Measurements from ENCODE around the gene NOS1. TPM values are rescaled to one million over a fixed set of nuclear protein-coding genes. Genes with fewer than 3 reads are reported as not detected.

The NOS1 gene
- total and polyA plus RNA-seq, 2 experiments from 2014 or later: 0.63 to 3.0 TPM

DNA sequence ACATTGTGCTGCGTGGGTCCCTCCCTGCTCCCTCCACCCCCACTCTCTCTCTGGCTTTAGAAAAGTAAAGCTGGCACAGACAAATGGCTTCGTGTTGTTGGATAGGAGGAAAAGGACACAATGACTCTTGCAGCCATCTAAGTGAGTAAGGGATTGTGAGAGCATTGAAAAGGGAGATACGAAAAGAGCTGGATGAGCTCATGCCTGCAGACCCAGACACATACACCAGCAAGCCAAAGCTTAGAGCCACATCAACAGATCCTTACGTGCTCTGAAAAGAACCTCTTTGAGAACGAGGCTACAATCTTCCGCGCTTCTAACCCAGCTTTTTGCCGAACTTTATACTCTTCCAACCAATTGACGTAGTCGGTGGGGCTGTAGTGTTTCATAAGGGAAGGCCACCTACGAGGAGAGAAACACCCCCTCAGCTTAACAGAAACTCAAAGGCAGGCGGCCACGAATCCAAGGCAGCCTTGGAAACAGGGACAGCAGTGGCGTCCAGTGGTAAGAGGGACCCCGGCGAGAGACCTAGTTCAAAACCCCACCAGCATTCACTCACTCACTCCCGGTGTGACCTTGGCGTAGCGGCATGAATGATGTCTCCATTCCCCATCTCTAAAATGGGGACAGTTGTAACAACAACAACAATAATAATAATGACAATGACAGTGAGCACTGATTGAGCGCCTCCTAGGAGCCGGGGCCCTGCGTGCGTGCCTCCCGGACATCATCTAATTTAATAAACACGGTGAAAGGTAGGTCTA lies 172.3 kb downstream of the NOS1 start (continued):
- TF ChIP-seq, protein P1, sequence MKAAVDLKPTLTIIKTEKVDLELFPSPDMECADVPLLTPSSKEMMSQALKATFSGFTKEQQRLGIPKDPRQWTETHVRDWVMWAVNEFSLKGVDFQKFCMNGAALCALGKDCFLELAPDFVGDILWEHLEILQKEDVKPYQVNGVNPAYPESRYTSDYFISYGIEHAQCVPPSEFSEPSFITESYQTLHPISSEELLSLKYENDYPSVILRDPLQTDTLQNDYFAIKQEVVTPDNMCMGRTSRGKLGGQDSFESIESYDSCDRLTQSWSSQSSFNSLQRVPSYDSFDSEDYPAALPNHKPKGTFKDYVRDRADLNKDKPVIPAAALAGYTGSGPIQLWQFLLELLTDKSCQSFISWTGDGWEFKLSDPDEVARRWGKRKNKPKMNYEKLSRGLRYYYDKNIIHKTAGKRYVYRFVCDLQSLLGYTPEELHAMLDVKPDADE (IDR thresholded peaks at IDR 0.05): no peak
- TF ChIP-seq EZH2phosphoT487 (IDR thresholded peaks at IDR 0.05; ENCODE audit: unreplicated experiment) (no peak), CREB1 (CRISPR knock-in tag; IDR thresholded peaks at IDR 0.05; ENCODE audit: low read depth) (no peak), ZNF114 (CRISPR knock-in tag; IDR thresholded peaks at IDR 0.05) (no peak), POLR2AphosphoS5 (IDR thresholded peaks at IDR 0.05; ENCODE audit: low read depth) (peak; percentile 25; the same call in 1 of the 2 replicates), ZNF331 (CRISPR knock-in tag; IDR thresholded peaks at IDR 0.05; ENCODE audit: low read depth) (no peak)
- TF ChIP-seq, protein P2, sequence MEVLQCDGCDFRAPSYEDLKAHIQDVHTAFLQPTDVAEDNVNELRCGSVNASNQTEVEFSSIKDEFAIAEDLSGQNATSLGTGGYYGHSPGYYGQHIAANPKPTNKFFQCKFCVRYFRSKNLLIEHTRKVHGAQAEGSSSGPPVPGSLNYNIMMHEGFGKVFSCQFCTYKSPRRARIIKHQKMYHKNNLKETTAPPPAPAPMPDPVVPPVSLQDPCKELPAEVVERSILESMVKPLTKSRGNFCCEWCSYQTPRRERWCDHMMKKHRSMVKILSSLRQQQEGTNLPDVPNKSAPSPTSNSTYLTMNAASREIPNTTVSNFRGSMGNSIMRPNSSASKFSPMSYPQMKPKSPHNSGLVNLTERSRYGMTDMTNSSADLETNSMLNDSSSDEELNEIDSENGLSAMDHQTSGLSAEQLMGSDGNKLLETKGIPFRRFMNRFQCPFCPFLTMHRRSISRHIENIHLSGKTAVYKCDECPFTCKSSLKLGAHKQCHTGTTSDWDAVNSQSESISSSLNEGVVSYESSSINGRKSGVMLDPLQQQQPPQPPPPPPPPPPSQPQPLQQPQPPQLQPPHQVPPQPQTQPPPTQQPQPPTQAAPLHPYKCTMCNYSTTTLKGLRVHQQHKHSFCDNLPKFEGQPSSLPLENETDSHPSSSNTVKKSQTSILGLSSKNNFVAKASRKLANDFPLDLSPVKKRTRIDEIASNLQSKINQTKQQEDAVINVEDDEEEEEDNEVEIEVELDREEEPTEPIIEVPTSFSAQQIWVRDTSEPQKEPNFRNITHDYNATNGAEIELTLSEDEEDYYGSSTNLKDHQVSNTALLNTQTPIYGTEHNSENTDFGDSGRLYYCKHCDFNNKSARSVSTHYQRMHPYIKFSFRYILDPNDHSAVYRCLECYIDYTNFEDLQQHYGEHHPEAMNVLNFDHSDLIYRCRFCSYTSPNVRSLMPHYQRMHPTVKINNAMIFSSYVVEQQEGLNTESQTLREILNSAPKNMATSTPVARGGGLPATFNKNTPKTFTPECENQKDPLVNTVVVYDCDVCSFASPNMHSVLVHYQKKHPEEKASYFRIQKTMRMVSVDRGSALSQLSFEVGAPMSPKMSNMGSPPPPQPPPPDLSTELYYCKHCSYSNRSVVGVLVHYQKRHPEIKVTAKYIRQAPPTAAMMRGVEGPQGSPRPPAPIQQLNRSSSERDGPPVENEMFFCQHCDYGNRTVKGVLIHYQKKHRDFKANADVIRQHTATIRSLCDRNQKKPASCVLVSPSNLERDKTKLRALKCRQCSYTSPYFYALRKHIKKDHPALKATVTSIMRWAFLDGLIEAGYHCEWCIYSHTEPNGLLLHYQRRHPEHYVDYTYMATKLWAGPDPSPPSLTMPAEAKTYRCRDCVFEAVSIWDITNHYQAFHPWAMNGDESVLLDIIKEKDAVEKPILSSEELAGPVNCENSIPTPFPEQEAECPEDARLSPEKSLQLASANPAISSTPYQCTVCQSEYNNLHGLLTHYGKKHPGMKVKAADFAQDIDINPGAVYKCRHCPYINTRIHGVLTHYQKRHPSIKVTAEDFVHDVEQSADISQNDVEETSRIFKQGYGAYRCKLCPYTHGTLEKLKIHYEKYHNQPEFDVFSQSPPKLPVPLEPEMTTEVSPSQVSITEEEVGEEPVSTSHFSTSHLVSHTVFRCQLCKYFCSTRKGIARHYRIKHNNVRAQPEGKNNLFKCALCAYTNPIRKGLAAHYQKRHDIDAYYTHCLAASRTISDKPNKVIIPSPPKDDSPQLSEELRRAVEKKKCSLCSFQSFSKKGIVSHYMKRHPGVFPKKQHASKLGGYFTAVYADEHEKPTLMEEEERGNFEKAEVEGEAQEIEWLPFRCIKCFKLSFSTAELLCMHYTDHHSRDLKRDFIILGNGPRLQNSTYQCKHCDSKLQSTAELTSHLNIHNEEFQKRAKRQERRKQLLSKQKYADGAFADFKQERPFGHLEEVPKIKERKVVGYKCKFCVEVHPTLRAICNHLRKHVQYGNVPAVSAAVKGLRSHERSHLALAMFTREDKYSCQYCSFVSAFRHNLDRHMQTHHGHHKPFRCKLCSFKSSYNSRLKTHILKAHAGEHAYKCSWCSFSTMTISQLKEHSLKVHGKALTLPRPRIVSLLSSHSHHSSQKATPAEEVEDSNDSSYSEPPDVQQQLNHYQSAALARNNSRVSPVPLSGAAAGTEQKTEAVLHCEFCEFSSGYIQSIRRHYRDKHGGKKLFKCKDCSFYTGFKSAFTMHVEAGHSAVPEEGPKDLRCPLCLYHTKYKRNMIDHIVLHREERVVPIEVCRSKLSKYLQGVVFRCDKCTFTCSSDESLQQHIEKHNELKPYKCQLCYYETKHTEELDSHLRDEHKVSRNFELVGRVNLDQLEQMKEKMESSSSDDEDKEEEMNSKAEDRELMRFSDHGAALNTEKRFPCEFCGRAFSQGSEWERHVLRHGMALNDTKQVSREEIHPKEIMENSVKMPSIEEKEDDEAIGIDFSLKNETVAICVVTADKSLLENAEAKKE (CRISPR knock-in tag; IDR thresholded peaks at IDR 0.05): no peak

DNA sequence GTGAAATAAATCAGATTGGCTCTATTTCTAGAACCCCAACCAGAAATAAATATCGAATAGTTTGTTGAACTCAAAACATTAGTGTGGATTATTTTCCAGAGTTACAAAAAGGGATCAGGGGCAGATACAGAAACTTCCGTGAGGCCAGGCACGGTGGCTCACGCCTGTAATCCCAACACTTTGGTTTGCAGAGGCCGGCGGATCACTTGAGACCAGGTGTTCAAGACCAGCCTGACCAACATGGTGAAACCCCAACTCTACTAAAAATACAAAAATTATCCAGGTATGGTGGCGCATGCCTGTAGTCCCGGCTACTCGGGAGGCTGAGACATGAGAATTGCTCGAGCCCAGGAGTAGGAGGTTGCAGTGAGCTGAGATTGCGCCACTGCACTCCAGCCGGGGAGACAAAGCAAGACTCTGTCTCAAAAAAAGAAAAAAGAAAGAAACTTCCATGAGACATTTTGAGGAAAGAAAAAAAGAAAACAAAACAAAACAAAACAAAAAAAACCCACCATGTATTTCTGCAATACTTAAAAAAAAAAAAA lies 173.2 kb downstream of the NOS1 start:
- H3K4me3 ChIP-seq: peak overlapping the region; percentile 98
- Mint-ChIP-seq H3K27me3 (ENCODE audit: insufficient read depth, low read depth, poor library complexity) (peaks cover 7% of the 10 kb centered on the region), H3K4me3 (peak overlapping the region; percentile 95), H3K4me1 (peaks cover 22% of the 10 kb centered on the region), H3K36me3 (ENCODE audit: low read depth) (peaks cover 44% of the 10 kb centered on the region), H3K9me3 (no peaks in the 10 kb centered on the region), H3K27ac (no peak overlapping the region)
- H2AFZ ChIP-seq: no peak overlapping the region
- DNase-seq (ENCODE audit: low spot score): no peak
- H3K27ac ChIP-seq (ENCODE audit: low read depth): no peak overlapping the region
- peaks cover 61% of the 10 kb centered on the region for H3K79me2 ChIP-seq (replicated peaks; ENCODE audit: insufficient read depth)
- no peaks in the 10 kb centered on the region for H3K9me2 ChIP-seq (ENCODE audit: insufficient read depth)
- H3K4me1 ChIP-seq (ENCODE audit: insufficient read depth): peaks cover 13% of the 10 kb centered on the region
- no peaks in the 10 kb centered on the region for H3F3A ChIP-seq (replicated peaks; ENCODE audit: low read depth)
- H3K4me2 ChIP-seq: peak overlapping the region; percentile 87
- peaks cover 33% of the 10 kb centered on the region for H4K20me1 ChIP-seq (replicated peaks; ENCODE audit: insufficient read depth)
- no peak for ATAC-seq
- H3K36me3 ChIP-seq (ENCODE audit: insufficient read depth): peaks cover 38% of the 10 kb centered on the region
- H3K27me3 ChIP-seq (ENCODE audit: insufficient read depth): no peaks in the 10 kb centered on the region
- TF ChIP-seq ZNF331 (CRISPR knock-in tag; IDR thresholded peaks at IDR 0.05; ENCODE audit: low read depth) (no peak), JUNB (IDR thresholded peaks at IDR 0.05; ENCODE audit: unreplicated experiment) (no peak)
